Upper lobe of left lung (tissue), 6 donors: ENCODE data around the gene KCTD11. TPM values are rescaled to one million over a fixed set of nuclear protein-coding genes. Genes with fewer than 3 reads are reported as not detected.

Experiments used
- ATAC-seq, 2 donors: fragments of 200-7000 bp; cut with Tn5 transposase; one replicate each; pipeline ENCODE4 v1.9.1; 2022; ENCODE audit warnings: mild to moderate bottlenecking in 2 of 2, moderate library complexity in 2 of 2; ENCODE audit not compliant: low FRiP score in 2 of 2
- DNase-seq, 2 donors: peaks; one replicate each; pipeline ENCODE4 v3.0.0-alpha.2; 2019 to 2020
- H3K27ac ChIP-seq, 4 donors: fragments of 200-600 bp; sonication (generic); one replicate each; pipeline ENCODE4 v1.5.1; 2016 to 2019
- H3K27me3 ChIP-seq, 4 donors: fragments of 200-600 bp; sonication (generic); one replicate each; pipeline ENCODE4 v1.5.1; 2017 to 2019
- H3K36me3 ChIP-seq, 4 donors: fragments of 200-600 bp; sonication (generic); one replicate each; pipeline ENCODE4 v1.5.1; 2016 to 2019
- H3K4me1 ChIP-seq, 4 donors: fragments of 200-600 bp; sonication (generic); one replicate each; pipeline ENCODE4 v1.5.1; 2018 to 2019
- H3K4me3 ChIP-seq, 4 donors: fragments of 200-600 bp; sonication (generic); one replicate each; pipeline ENCODE4 v1.5.1; 2017 to 2019; ENCODE audit warnings: mild to moderate bottlenecking in 2 of 4, moderate library complexity in 1 of 4
- H3K9me3 ChIP-seq, 4 donors: fragments of 200-600 bp; sonication (generic); one replicate each; pipeline ENCODE4 v1.5.1; 2018 to 2019
- CTCF ChIP-seq, 6 experiments: fragments of 450-650 bp in 4 of 6; fragments of 200-600 bp in 2 of 6; sonication (generic) in 2 of 6; IDR thresholded peaks; one replicate each; pipeline ENCODE4 v1.5.1; 2016 to 2019; ENCODE audit warnings: antibody characterized with exemption in 6 of 6
- EP300 ChIP-seq, 4 donors: sonication (generic); formaldehyde crosslinking; IDR thresholded peaks; one replicate each; pipeline ENCODE4 v1.5.1; 2017; ENCODE audit warnings: antibody characterized with exemption in 4 of 4, control low read depth in 2 of 4
- POLR2A ChIP-seq, 4 donors: fragments of 450-650 bp; IDR thresholded peaks; one replicate each; pipeline ENCODE4 v1.5.1; 2016 to 2017; ENCODE audit warnings: antibody characterized with exemption in 4 of 4, mild to moderate bottlenecking in 2 of 4
- POLR2AphosphoS5 ChIP-seq, 2 donors: sonication (generic); formaldehyde crosslinking; IDR thresholded peaks; one replicate each; pipeline ENCODE4 v1.5.1; 2017; ENCODE audit warnings: antibody characterized with exemption in 2 of 2
- WGBS, 2 donors: methylation state at CpG; one replicate each; pipeline ENCODE4 v1.1.5; 2017 to 2018; 5-methylcytosine and 5-hydroxymethylcytosine counted together
- total RNA-seq, 6 donors: library from RNA; depleted of rRNA in 4 of 6; stranded (reverse); fragments of >200 nt in 4 of 6; gene quantifications; one replicate each; pipeline versions ENCODE4 v1.1.0 to v1.2.1, GENCODE V29; 2016 to 2021
- donor health status: DM: no; HTN: no; CAD: no; lungs with moderate emphysema.
- donor health status: DM: no; HTN: yes; CAD: no; lungs with severe emphysema.

Gene KCTD11
- total RNA-seq, 6 donors from 2014 or later = 5.2 to 13.8 (median 10.5) TPM

GRCh38 chr17:7370853-7371252, 18.9 kb downstream of the KCTD11 start:
- H3K9me3 ChIP-seq = no peaks in the 10 kb centered on the region
- DNase-seq (no peak), ATAC-seq (no peak)
- no peaks in the 10 kb centered on the region for H3K4me1 ChIP-seq
- no peak overlapping the region for H3K27ac ChIP-seq
- 83 to 86% methylated on average over 4 of the region's 4 CpGs for WGBS, 2 donors
- no peaks in the 10 kb centered on the region for H3K27me3 ChIP-seq
- TF ChIP-seq EP300 (IDR thresholded peaks at IDR 0.05) = no peak
- H3K4me3 ChIP-seq = no peak overlapping the region
- H3K36me3 ChIP-seq = no peaks in the 10 kb centered on the region

GRCh38 chr17:7374353-7374752, 22.4 kb downstream of the KCTD11 start:
- Histone ChIP-seq H3K4me1 (no peaks in the 10 kb centered on the region), H3K9me3 (no peaks in the 10 kb centered on the region), H3K27me3 (no peaks in the 10 kb centered on the region), H3K4me3 (no peak overlapping the region), H3K27ac (no peak overlapping the region), H3K36me3 (no peaks in the 10 kb centered on the region)
- 86 to 91% methylated on average over 2 of the region's 2 CpGs for WGBS, 2 donors
- TF ChIP-seq CTCF (IDR thresholded peaks at IDR 0.05) (no peak), EP300 (IDR thresholded peaks at IDR 0.05) (no peak), POLR2AphosphoS5 (IDR thresholded peaks at IDR 0.05) (no peak), POLR2A (IDR thresholded peaks at IDR 0.05) (no peak)
- DNase-seq (no peak), ATAC-seq (no peak)

GRCh38 chr17:7379134-7379533, 27.2 kb downstream of the KCTD11 start:
- no peaks in the 10 kb centered on the region for H3K36me3 ChIP-seq
- ATAC-seq = no peak
- no peak for DNase-seq
- no peaks in the 10 kb centered on the region for H3K9me3 ChIP-seq
- peaks cover 0 to 2% (median 0%) of the 10 kb centered on the region in 4 donors for H3K27me3 ChIP-seq
- 94 to 95% methylated on average over 3 of the region's 3 CpGs for WGBS, 2 donors
- TF ChIP-seq CTCF (IDR thresholded peaks at IDR 0.05) = no peak
- H3K4me3 ChIP-seq = no peak overlapping the region
- no peak overlapping the region for H3K27ac ChIP-seq
- H3K4me1 ChIP-seq = peaks cover 23 to 30% (median 26%) of the 10 kb centered on the region in 4 donors

GRCh38 chr17:7380321-7380720, 28.4 kb downstream of the KCTD11 start:
- Histone ChIP-seq H3K4me1 (peaks cover 23 to 33% (median 28%) of the 10 kb centered on the region in 4 donors), H3K9me3 (no peaks in the 10 kb centered on the region), H3K36me3 (peaks cover 0 to 6% (median 0%) of the 10 kb centered on the region in 4 donors), H3K27me3 (peaks cover 0 to 2% (median 0%) of the 10 kb centered on the region in 4 donors), H3K4me3 (peak overlapping the region in 3 of 4 donors; percentile 50 to 60 (median 58)), H3K27ac (peak overlapping the region; percentile 28 to 84 (median 72))
- peak in 1 of 2 donors; percentile 53 for DNase-seq
- peak; percentile 49 to 53 for ATAC-seq
- 19 to 20% methylated on average over 1 to 5 of the region's 7 CpGs for WGBS, 2 donors
- TF ChIP-seq CTCF (IDR thresholded peaks at IDR 0.05) (no peak), POLR2A (IDR thresholded peaks at IDR 0.05) (no peak), EP300 (IDR thresholded peaks at IDR 0.05) (no peak), POLR2AphosphoS5 (IDR thresholded peaks at IDR 0.05) (no peak)

- peaks cover 0 to 2% (median 0%) of the 10 kb centered on the region in 4 donors for H3K27me3 ChIP-seq
- peaks cover 0 to 6% (median 0%) of the 10 kb centered on the region in 4 donors for H3K36me3 ChIP-seq
- H3K27ac ChIP-seq = peak within 1 kb of the TSS; percentile 54 to 84 (median 72)
- DNase-seq (peak; percentile 81 to 94), ATAC-seq (peak; percentile 58 to 65)
- WGBS, 2 donors = 2 to 6% methylated on average over 33 to 41 of the region's 52 CpGs
- H3K4me3 ChIP-seq = peak within 1 kb of the TSS; percentile 31 to 60 (median 54)
- H3K9me3 ChIP-seq = no peaks in the 10 kb centered on the region
- TF ChIP-seq POLR2AphosphoS5 (IDR thresholded peaks at IDR 0.05) (peak; percentile 24 to 80), EP300 (IDR thresholded peaks at IDR 0.05) (no peak), POLR2A (IDR thresholded peaks at IDR 0.05) (peak in 3 of 4 donors; percentile 35 to 70 (median 50))
- peaks cover 23 to 33% (median 28%) of the 10 kb centered on the region in 4 donors for H3K4me1 ChIP-seq
Observed at GRCh38 chr17:7380855-7381683, 29.1 kb downstream of the KCTD11 start, which contains the start of gene TNK1. Gene TNK1, plus strand, starts transcription at chr17:7381089. Its CDS starts 1,838 bp downstream, at chr17:7382927.
